HCT116 (cell line): ENCODE data around the gene NKIRAS2. TPM values are rescaled to one million over a fixed set of nuclear protein-coding genes. Genes with fewer than 3 reads are reported as not detected.

Experiments used
- ATAC-seq: fragments of 200-7000 bp; cut with Tn5 transposase; 2 replicates; pipeline ENCODE4 v1.9.1; 2020; ENCODE audit warnings: mild to moderate bottlenecking, moderate library complexity
- BruUV-seq: library from RNA; stranded (reverse); fragments of 400-500 nt; replicated peaks from 2 replicates; lab custom pipeline; 2021; lab: Mats Ljungman, UMichigan
- CTCF ChIA-PET: fragments of 300-600 bp; sonication (Branson Sonifier 250); formaldehyde crosslinking; loops from one replicate; lab custom pipeline; 2021; ENCODE audit warnings: antibody characterized with exemption; lab: Charles Lee
- POLR2A ChIA-PET: fragments of 300-600, 350-600 bp; sonication (Branson Sonifier 250); formaldehyde crosslinking; loops from one replicate; lab custom pipeline; 2021; ENCODE audit warnings: antibody characterized with exemption; lab: Charles Lee
- RAD21 ChIA-PET, 2 experiments: fragments of 300-600 bp; sonication (Branson Sonifier 250); formaldehyde crosslinking; loops; one replicate each; lab custom pipeline; 2023; ENCODE audit warnings: low total read pairs in 2 of 2; ENCODE audit not compliant: uncharacterized antibody in 2 of 2, unreplicated experiment in 2 of 2, low non-redundant PET in 1 of 2; lab: Charles Lee
- DNase-seq: peaks from one replicate; pipeline ENCODE4 v3.0.0-alpha.2; 2010; ENCODE audit warnings: low read depth, low spot score
- H2AFZ ChIP-seq: fragments of 200-600 bp; shearing (Covaris generic), sonication (generic); 2 replicates; pipeline ENCODE4 v1.6.1; 2017; ENCODE audit warnings: low read depth, mixed run types, mixed read lengths, antibody characterized with exemption, low read length; ENCODE audit not compliant: poor library complexity, severe bottlenecking
- H3K27ac ChIP-seq: 2 replicates; pipeline ENCODE4 v1.5.1; 2012; ENCODE audit warnings: low read depth, low read length
- H3K27me3 ChIP-seq: fragments of 200-600 bp; sonication (generic); 2 replicates; pipeline ENCODE4 v1.6.1; 2016; ENCODE audit warnings: mixed run types, low read length, mixed read lengths; ENCODE audit not compliant: insufficient read depth
- H3K36me3 ChIP-seq, 2 experiments: fragments of 200-500 bp in 1 of 2; fragments of 200-600 bp in 1 of 2; sonication (Bioruptor generic) in 1 of 2; sonication (generic) in 1 of 2; 2 replicates each; pipeline versions ENCODE4 v1.5.1 to v1.6.1; 2014 to 2016; ENCODE audit warnings: low read length in 2 of 2, inconsistent platforms in 1 of 2, mixed read lengths in 1 of 2, mixed run types in 1 of 2; ENCODE audit not compliant: insufficient read depth in 2 of 2, control insufficient read depth in 1 of 2
- H3K4me1 ChIP-seq, 2 experiments: fragments of 200-600 bp in 1 of 2; sonication (generic) in 1 of 2; 2 replicates each; pipeline versions ENCODE4 v1.5.1 to v1.6.1; 2012 to 2017; ENCODE audit warnings: low read length in 2 of 2, inconsistent platforms in 1 of 2, mild to moderate bottlenecking in 1 of 2, mixed read lengths in 1 of 2, mixed run types in 1 of 2, moderate library complexity in 1 of 2; ENCODE audit not compliant: insufficient read depth in 2 of 2, control insufficient read depth in 1 of 2
- H3K4me2 ChIP-seq: fragments of 200-600 bp; sonication (generic); 2 replicates; pipeline ENCODE4 v1.6.1; 2017; ENCODE audit warnings: mixed run types, low read length, mixed read lengths
- H3K4me3 ChIP-seq, 2 experiments: fragments of 200-600 bp in 1 of 2; sonication (generic) in 1 of 2; replicated peaks in 1 of 2; 2 replicates each; pipeline ENCODE4 v1.5.1; 2011 to 2016; ENCODE audit warnings: low read length in 2 of 2, control low read depth in 1 of 2, low read depth in 1 of 2, mild to moderate bottlenecking in 1 of 2, mixed read lengths in 1 of 2, mixed run types in 1 of 2
- H3K79me2 ChIP-seq: fragments of 200-600 bp; sonication (generic); 2 replicates; pipeline ENCODE4 v1.6.1; 2017; ENCODE audit warnings: mild to moderate bottlenecking, mixed run types, low read length, moderate library complexity, mixed read lengths; ENCODE audit not compliant: insufficient read depth
- H3K9ac ChIP-seq: fragments of 200-600 bp; sonication (generic); 2 replicates; pipeline ENCODE4 v1.6.1; 2016; ENCODE audit warnings: low read length, mixed read lengths
- H3K9me2 ChIP-seq: fragments of 200-600 bp; sonication (generic), shearing (Covaris generic); 2 replicates; pipeline ENCODE4 v1.6.1; 2017; ENCODE audit warnings: mixed run types, mild to moderate bottlenecking, moderate library complexity; ENCODE audit not compliant: insufficient read depth
- H3K9me3 ChIP-seq, 2 experiments: fragments of 200-500 bp in 1 of 2; fragments of 200-600 bp in 1 of 2; sonication (Bioruptor generic) in 1 of 2; sonication (generic) in 1 of 2; 2 replicates each; pipeline ENCODE4 v1.6.1; 2014 to 2017; ENCODE audit warnings: low read length in 2 of 2, mixed read lengths in 2 of 2, inconsistent platforms in 1 of 2, low read depth in 1 of 2, mild to moderate bottlenecking in 1 of 2, mixed run types in 1 of 2, moderate library complexity in 1 of 2; ENCODE audit not compliant: control insufficient read depth in 1 of 2, insufficient read depth in 1 of 2
- H4K20me1 ChIP-seq: fragments of 200-600 bp; sonication (generic), shearing (Covaris generic); 2 replicates; pipeline ENCODE4 v1.6.1; 2017; ENCODE audit warnings: mixed run types, mild to moderate bottlenecking, moderate library complexity; ENCODE audit not compliant: insufficient read depth
- CBX3 ChIP-seq: IDR thresholded peaks from 2 replicates; pipeline ENCODE4 v1.6.1; 2012; ENCODE audit warnings: low read depth
- CEBPB ChIP-seq: IDR thresholded peaks from 2 replicates; pipeline ENCODE4 v1.6.1; 2012; ENCODE audit warnings: low read depth
- CTCF ChIP-seq, 3 experiments: fragments of 200-600 bp in 1 of 3; sonication (generic) in 1 of 3; IDR thresholded peaks in 2 of 3; conservative IDR thresholded peaks in 1 of 3; 2 replicates each; pipeline ENCODE4 v1.5.1; 2012 to 2017; ENCODE audit warnings: low read depth in 2 of 3, low read length in 2 of 3, antibody characterized with exemption in 1 of 3, borderline replicate concordance in 1 of 3, control low read depth in 1 of 3, mild to moderate bottlenecking in 1 of 3, mixed read lengths in 1 of 3, mixed run types in 1 of 3, moderate library complexity in 1 of 3; ENCODE audit not compliant: insufficient read depth in 1 of 3
- ELF1 ChIP-seq: IDR thresholded peaks from 2 replicates; pipeline ENCODE4 v1.6.1; 2012; ENCODE audit warnings: low read depth, borderline replicate concordance
- EZH2phosphoT487 ChIP-seq: fragments of 200-600 bp; IDR thresholded peaks from 2 replicates; pipeline ENCODE4 v1.6.1; 2018; ENCODE audit warnings: antibody characterized with exemption, borderline replicate concordance
- JUND ChIP-seq: IDR thresholded peaks from 2 replicates; pipeline ENCODE4 v1.6.1; 2012
- MAX ChIP-seq: IDR thresholded peaks from 2 replicates; pipeline ENCODE4 v1.6.1; 2012
- POLR2A ChIP-seq: IDR thresholded peaks from 2 replicates; pipeline ENCODE4 v1.7.0; 2011; ENCODE audit warnings: borderline replicate concordance; ENCODE audit not compliant: insufficient read depth, insufficient read length; ENCODE audit errors: extremely low read depth
- RAD21 ChIP-seq: IDR thresholded peaks from 2 replicates; pipeline ENCODE4 v1.6.1; 2012; ENCODE audit warnings: low read depth, mild to moderate bottlenecking
- REST ChIP-seq: IDR thresholded peaks from 2 replicates; pipeline ENCODE4 v1.6.1; 2012; ENCODE audit warnings: low read depth
- SRF ChIP-seq: IDR thresholded peaks from 2 replicates; pipeline ENCODE4 v1.6.1; 2012; ENCODE audit warnings: low read depth
- YY1 ChIP-seq: IDR thresholded peaks from 2 replicates; pipeline ENCODE4 v1.6.1; 2011; ENCODE audit warnings: low read length, low read depth, moderate library complexity, mild to moderate bottlenecking; ENCODE audit not compliant: insufficient replicate concordance; ENCODE audit errors: extremely low read depth
- intact Hi-C: fragments of 100-400 bp; cut with micrococcal nuclease; formaldehyde crosslinking; loops from 2 replicates; pipeline ENCODE4 v1.10.0; 2022
- total RNA-seq: library from RNA; stranded (reverse); gene quantifications from one replicate; pipeline ENCODE4 v1.2.1, GENCODE V29; 2021; ENCODE audit not compliant: unreplicated experiment
- TF ChIP-seq, protein P1 (sequence below): IDR thresholded peaks from 2 replicates; pipeline ENCODE4 v1.6.1; 2011; ENCODE audit warnings: mild to moderate bottlenecking, low read length, moderate library complexity; ENCODE audit not compliant: insufficient replicate concordance; ENCODE audit errors: extremely low read depth

NKIRAS2 gene
- total RNA-seq, 1 experiment from 2014 or later = 26.4 TPM

DNA sequence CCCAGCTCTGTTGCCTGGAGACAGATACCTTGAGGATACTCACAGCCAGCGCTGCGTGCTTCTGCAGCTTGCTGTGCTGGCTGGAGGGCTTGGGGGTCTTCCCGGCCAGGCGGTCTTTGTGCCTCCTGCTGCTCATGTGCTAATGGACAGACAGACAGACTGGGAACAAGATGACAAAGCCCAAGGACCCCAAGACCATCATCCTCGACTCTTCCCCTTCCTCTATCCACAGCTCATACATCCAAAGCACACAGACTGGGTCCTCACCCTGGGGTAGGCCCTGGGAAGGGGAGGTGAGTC is 7.7 kb downstream of the NKIRAS2 start:
- RAD21 ChIA-PET = no interaction called here
- no peak overlapping the region for H3K4me3 ChIP-seq
- no peaks in the 10 kb centered on the region for H3K9me2 ChIP-seq
- H3K27me3 ChIP-seq = no peaks in the 10 kb centered on the region
- TF ChIP-seq POLR2A (no peak), RAD21 (no peak), EZH2phosphoT487 (no peak), CTCF (IDR thresholded peaks at IDR 0.05 in 2 of 3, conservative IDR thresholded peaks at IDR 0.05 in 1 of 3; ENCODE audit: borderline replicate concordance in 1 of 3, insufficient read depth in 1 of 3, low read depth in 2 of 3, low read length in 2 of 3) (no peak), CBX3 (no peak), REST (no peak), SRF (no peak), JUND (no peak), CEBPB (no peak), YY1 (no peak), MAX (no peak), ELF1 (no peak)
- TF ChIP-seq, protein P1, sequence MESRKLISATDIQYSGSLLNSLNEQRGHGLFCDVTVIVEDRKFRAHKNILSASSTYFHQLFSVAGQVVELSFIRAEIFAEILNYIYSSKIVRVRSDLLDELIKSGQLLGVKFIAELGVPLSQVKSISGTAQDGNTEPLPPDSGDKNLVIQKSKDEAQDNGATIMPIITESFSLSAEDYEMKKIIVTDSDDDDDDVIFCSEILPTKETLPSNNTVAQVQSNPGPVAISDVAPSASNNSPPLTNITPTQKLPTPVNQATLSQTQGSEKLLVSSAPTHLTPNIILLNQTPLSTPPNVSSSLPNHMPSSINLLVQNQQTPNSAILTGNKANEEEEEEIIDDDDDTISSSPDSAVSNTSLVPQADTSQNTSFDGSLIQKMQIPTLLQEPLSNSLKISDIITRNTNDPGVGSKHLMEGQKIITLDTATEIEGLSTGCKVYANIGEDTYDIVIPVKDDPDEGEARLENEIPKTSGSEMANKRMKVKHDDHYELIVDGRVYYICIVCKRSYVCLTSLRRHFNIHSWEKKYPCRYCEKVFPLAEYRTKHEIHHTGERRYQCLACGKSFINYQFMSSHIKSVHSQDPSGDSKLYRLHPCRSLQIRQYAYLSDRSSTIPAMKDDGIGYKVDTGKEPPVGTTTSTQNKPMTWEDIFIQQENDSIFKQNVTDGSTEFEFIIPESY = no peak
- ATAC-seq (no peak), DNase-seq (no peak)
- H3K79me2 ChIP-seq = no peaks in the 10 kb centered on the region
- H3K4me1 ChIP-seq = peaks cover 15 to 32% of the 10 kb centered on the region in 2 experiments
- H3K36me3 ChIP-seq = peaks cover 7 to 9% of the 10 kb centered on the region in 2 experiments; a peak in 2 of 4 replicates
- H2AFZ ChIP-seq = no peak overlapping the region
- no peak overlapping the region for H3K4me2 ChIP-seq
- BruUV-seq = no TSS peak
- POLR2A ChIA-PET = interaction anchor here (0.7 to 1.5 kb wide), 3 partner anchors 10 to 305 kb away, joined by 3 read pairs; partner anchors contain the start of gene DNAJC7
- H4K20me1 ChIP-seq = no peaks in the 10 kb centered on the region
- CTCF ChIA-PET = interaction anchor here (0.6 to 3.7 kb wide), 3 partner anchors 12 to 500 kb away, joined by 4 to 15 read pairs (median 4); partner anchors contain the start of gene CNP
- intact Hi-C loops = loop anchor here (10.0 kb wide), 1 partner anchor 497 kb away; no protein-coding TSS in a partner anchor
- no peaks in the 10 kb centered on the region for H3K9me3 ChIP-seq
- H3K27ac ChIP-seq = no peak overlapping the region
- no peak overlapping the region for H3K9ac ChIP-seq
